ENCODE data around the gene PEDS1. TPM values are rescaled to one million over a fixed set of nuclear protein-coding genes. Genes with fewer than 3 reads are reported as not detected.
"Not testable (repeated sequence)": the region's sequence is repeated elsewhere in the genome, so short reads cannot be mapped to it uniquely, and the experiment has no call there.

Gene PEDS1
- total RNA-seq, 1 donor from 2014 or later, result 31.3 TPM

GRCh38 chr20:50107086-50107660 lies 46.4 kb downstream of the PEDS1 start:
- Histone ChIP-seq H3K9me3 (no peaks in the 10 kb centered on the region), H3K4me1 (peaks cover 60% of the 10 kb centered on the region), H3K27me3 (no peaks in the 10 kb centered on the region), H3K4me3 (no peak overlapping the region), H3K36me3 (no peaks in the 10 kb centered on the region), H3K27ac (peak overlapping the region; percentile 28)
- intact Hi-C loops (cut with DNase I), result no loop called here
- no peak for ATAC-seq
- TF ChIP-seq, protein P1, sequence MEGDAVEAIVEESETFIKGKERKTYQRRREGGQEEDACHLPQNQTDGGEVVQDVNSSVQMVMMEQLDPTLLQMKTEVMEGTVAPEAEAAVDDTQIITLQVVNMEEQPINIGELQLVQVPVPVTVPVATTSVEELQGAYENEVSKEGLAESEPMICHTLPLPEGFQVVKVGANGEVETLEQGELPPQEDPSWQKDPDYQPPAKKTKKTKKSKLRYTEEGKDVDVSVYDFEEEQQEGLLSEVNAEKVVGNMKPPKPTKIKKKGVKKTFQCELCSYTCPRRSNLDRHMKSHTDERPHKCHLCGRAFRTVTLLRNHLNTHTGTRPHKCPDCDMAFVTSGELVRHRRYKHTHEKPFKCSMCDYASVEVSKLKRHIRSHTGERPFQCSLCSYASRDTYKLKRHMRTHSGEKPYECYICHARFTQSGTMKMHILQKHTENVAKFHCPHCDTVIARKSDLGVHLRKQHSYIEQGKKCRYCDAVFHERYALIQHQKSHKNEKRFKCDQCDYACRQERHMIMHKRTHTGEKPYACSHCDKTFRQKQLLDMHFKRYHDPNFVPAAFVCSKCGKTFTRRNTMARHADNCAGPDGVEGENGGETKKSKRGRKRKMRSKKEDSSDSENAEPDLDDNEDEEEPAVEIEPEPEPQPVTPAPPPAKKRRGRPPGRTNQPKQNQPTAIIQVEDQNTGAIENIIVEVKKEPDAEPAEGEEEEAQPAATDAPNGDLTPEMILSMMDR (IDR thresholded peaks at IDR 0.05), result no peak
- no peak for DNase-seq

DNA sequence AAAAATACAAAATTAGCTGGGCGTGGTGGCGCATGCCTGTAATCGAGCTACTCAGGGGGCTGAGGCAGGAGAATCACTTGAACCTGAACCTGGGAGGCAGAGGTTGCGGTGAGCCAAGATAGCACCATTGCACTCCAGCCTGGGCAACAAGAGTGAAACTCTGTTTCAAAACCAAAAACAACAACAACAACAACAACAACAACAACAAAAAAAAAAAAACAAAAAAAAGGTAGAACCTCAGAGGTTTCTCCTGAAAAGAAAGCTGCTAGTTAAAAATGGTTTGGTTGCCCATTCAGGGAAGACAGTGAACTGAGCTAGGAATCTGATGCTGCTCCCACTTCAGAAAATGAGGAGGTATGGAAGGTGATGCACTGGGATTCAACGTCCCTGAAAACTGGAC lies 46.9 kb downstream of the PEDS1 start:
- H3K36me3 ChIP-seq; H3K9me3 ChIP-seq; ATAC-seq; H3K27ac ChIP-seq; DNase-seq; H3K4me3 ChIP-seq; intact Hi-C loops (cut with DNase I); H3K27me3 ChIP-seq: not testable (repeated sequence)
- peaks cover 62% of the 10 kb centered on the region for H3K4me1 ChIP-seq

Other genes starting within 250 kb of the PEDS1 start
- gene SPATA2, start 238.2 kb downstream of the PEDS1 start, total RNA-seq, result 8.7 TPM
- gene RNF114, start 217.3 kb downstream of the PEDS1 start, total RNA-seq, result 74.7 TPM
- gene SNAI1, start 170.7 kb downstream of the PEDS1 start, total RNA-seq, result 10.6 TPM
- 83.2 TPM for gene UBE2V1, start 40.6 kb downstream of the PEDS1 start, total RNA-seq
- gene CEBPB, start 37.1 kb upstream of the PEDS1 start, total RNA-seq, result 271 TPM

Data from upper lobe of right lung (tissue), 1 donor.